GM12872 (cell line): Measurements from ENCODE around the gene FAR2.

Experiments
- TF ChIP-seq, protein P1 (sequence below): IDR thresholded peaks from 3 replicates; pipeline ENCODE4 v1.5.1; 2011; ENCODE audit warnings: low read depth, mild to moderate bottlenecking, low read length, moderate library complexity; ENCODE audit not compliant: insufficient read depth

Gene FAR2

DNA sequence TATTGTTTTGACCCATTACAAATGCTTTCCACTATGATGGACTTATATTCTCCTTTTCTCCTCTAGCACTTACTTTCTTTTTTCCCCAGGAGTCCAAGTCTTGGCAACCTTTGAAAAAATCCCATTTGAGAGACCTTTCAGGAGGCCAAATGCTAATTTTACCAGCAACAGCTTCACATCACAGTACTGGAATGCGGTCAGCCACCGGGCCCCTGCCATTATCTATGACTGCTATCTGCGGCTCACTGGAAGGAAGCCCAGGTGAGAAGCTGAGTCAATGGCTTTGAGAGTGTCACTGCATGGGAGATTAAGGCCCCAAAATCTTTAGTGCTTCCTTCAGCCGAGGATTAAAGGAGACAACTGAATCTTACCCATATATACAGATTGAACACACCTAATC is 167.7 kb downstream of the FAR2 start:
- TF ChIP-seq, protein P1, sequence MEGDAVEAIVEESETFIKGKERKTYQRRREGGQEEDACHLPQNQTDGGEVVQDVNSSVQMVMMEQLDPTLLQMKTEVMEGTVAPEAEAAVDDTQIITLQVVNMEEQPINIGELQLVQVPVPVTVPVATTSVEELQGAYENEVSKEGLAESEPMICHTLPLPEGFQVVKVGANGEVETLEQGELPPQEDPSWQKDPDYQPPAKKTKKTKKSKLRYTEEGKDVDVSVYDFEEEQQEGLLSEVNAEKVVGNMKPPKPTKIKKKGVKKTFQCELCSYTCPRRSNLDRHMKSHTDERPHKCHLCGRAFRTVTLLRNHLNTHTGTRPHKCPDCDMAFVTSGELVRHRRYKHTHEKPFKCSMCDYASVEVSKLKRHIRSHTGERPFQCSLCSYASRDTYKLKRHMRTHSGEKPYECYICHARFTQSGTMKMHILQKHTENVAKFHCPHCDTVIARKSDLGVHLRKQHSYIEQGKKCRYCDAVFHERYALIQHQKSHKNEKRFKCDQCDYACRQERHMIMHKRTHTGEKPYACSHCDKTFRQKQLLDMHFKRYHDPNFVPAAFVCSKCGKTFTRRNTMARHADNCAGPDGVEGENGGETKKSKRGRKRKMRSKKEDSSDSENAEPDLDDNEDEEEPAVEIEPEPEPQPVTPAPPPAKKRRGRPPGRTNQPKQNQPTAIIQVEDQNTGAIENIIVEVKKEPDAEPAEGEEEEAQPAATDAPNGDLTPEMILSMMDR: no peak

DNA sequence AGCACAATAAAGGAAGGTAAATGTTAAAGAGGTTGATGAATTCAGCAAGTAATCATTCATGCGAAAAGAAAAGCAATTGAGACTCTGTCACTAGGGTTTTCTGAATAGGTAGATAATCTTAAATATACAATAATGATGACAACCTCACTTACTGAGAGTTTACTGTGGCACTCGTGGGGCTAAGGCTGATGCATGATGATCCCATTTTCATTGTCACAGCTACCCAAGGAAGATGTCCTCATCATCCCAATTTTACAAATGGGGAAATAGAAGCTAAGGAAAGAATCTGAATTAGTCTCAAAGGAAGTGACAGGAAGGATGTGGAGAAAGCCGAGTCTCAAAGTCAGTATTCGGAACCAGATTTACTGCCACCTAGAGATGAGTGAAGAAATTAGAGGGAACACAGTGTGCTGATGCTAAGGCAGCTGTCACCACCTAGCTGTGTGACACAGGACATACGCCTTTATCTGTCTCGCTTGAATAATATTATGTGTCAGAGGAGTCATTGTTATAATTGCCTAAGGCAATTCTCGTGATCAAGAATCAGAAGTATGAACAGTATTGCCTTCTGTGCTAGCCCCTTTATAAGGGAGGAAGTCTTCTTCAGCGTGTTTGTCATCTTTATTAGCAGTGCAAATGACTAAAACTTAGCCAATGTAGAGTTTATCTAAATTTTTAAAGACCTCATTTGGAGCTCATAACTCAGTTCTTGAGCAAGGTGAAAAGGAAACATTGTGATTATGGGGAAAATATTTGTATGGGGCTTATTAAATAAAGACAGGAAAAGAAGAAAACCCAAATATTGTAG is 168.7 kb downstream of the FAR2 start:
- TF ChIP-seq, protein P1: peak; percentile 90

DNA sequence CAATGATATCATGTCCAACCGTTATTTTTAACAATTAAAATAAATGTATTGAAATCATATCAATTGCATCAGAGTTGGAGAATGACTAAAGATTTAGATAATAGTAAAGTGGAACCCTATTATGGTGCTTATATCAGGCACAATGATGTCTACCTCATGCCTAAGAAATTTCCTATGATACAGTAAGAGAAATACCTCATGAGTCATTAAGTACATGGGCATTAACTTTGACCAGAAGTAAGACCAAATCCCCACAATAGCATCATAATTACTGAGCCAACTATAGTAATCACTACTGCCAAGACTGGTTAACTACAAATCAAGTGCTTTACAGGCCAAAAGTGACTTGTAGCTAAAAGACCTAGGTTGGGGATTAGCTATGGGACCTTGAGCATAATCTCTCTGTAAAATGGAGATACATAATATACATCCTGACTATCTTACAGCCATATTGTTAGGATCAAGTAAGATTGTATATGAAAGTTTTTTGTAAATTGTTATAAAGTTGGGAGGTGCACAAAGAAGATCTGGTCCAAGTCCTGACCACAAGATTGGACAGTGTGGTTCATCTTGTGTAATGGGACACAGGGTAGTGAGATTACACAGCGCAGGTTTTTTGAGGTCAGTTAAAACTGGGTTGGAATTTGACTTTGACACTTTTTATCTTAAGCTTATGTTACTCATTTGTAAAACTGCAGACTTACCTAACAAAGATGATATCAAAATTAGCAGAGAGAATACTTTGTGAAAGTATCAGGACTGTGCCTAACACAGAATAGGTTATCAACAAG is 171.4 kb downstream of the FAR2 start:
- TF ChIP-seq, protein P1: no peak

DNA sequence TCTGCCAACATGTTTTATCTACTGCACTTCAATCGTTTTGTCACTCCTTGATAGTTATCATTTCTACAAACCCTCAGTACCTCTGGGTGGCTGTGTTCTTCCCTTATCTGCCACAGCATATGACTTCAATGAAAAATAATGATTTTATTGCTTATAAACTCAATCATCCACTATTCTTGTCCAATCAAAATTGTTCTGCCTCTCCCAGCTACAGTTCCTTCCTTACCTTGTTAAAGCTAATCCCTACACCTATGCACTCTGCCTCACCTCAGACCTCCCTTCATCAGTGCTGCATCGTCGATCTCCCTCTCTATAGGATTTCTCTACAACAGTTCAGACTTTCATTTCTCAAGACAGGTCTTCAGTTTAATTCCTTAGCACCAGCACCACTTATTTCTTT is 173.1 kb downstream of the FAR2 start:
- TF ChIP-seq, protein P1: no peak

DNA sequence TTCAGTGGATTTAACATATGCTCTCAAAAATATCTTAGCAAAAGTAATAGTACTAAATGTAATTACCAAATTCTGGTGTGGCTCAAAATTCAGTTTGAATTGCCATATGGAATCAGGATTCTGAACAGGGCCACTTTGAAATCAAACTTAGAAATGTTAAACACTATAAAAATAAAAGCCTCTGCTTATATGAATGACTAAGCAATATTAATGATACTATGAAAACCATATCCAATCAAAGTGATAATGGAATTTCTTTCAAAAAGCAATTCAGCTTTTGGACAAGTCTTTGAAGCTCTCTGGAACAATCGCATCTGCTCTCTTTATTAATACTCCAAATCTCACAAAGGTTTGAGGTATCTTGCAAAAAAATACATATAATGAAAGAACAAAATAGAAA is 180.3 kb downstream of the FAR2 start:
- TF ChIP-seq, protein P1: no peak

DNA sequence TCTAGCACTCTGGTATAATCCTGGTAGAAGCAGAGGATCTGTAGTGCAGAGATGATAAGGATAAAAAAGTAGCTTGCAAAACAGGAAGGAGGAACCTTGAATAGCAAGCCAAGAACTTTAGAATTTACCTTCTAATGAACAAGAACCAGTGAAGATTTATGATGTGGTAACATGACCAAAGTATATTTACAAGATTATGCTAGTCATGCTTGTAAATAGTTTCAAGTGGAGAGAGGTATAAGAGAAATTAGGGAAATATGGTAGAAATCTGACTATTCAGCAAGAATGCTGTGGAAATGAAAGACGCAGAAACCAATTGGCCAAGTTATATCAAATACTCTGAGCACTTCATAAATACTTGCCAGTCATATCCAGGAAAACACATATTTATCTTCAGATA is 184.1 kb downstream of the FAR2 start:
- TF ChIP-seq, protein P1: no peak

DNA sequence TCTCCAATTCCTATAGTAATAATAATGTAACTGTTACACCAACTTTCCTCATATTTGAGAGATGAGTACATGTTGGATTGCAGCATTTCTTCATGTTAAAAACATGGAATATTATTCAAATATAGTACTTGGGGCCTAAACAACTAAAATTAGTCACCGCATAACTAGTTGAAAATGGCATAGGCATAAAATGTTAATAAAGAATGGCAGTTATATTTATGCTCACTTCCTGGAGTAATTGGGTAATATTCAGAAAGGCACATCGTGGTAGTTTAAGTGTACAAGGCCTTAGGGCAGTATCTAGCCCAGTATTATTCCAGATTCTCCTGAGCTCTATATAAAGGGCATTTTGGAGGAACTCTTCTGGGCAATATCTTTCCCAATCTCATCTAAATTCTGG is 185.9 kb downstream of the FAR2 start:
- TF ChIP-seq, protein P1: no peak
